ENCODE measurements around the gene MBD1.
"Not testable (repeated sequence)": the region's sequence is repeated elsewhere in the genome, so short reads cannot be mapped to it uniquely, and the experiment has no call there.

MBD1 gene

GRCh38 chr18:50310080-50310479 is 28.8 kb upstream of the MBD1 start:
- peaks cover 0 to under 1% of the 10 kb centered on the region in 2 donors for H3K27me3 ChIP-seq (ENCODE audit: control insufficient read depth in 1 of 2, insufficient read depth in 2 of 2, low read length in 2 of 2)

GRCh38 chr18:50308851-50309250 is 27.5 kb upstream of the MBD1 start:
- not testable (repeated sequence) for H3K27ac ChIP-seq (ENCODE audit: low read depth, low read length); H3K36me3 ChIP-seq (ENCODE audit: control insufficient read depth in 1 of 2, insufficient read depth in 2 of 2, low read length in 2 of 2); H3K9me3 ChIP-seq (ENCODE audit: control insufficient read depth in 1 of 2, low read length in 2 of 2); H3K27me3 ChIP-seq (ENCODE audit: control insufficient read depth in 1 of 2, insufficient read depth in 2 of 2, low read length in 2 of 2); H3K9ac ChIP-seq (ENCODE audit: low read depth in 1 of 2, low read length in 2 of 2); H3K4me1 ChIP-seq (ENCODE audit: control insufficient read depth in 1 of 2, insufficient read depth in 2 of 2, low read length in 2 of 2); H3K4me3 ChIP-seq (ENCODE audit: low read depth in 1 of 2, low read length in 2 of 2)

More at GRCh38 chr18:50310080-50310479, 28.8 kb upstream of the MBD1 start:
- H3K4me1 ChIP-seq (ENCODE audit: control insufficient read depth in 1 of 2, insufficient read depth in 2 of 2, low read length in 2 of 2) = peaks cover 5 to 8% of the 10 kb centered on the region in 2 donors
- H3K4me3 ChIP-seq (ENCODE audit: low read depth in 1 of 2, low read length in 2 of 2) = no peak overlapping the region
- no peak overlapping the region for H3K9ac ChIP-seq (ENCODE audit: low read depth in 1 of 2, low read length in 2 of 2)
- no peaks in the 10 kb centered on the region for H3K9me3 ChIP-seq (ENCODE audit: control insufficient read depth in 1 of 2, low read length in 2 of 2)
- no peaks in the 10 kb centered on the region for H3K36me3 ChIP-seq (ENCODE audit: control insufficient read depth in 1 of 2, insufficient read depth in 2 of 2, low read length in 2 of 2)
- H3K27ac ChIP-seq (ENCODE audit: low read depth, low read length) = no peak overlapping the region

GRCh38 chr18:50307738-50308470 is 26.6 kb upstream of the MBD1 start:
- H3K4me1 ChIP-seq (ENCODE audit: control insufficient read depth in 1 of 2, insufficient read depth in 2 of 2, low read length in 2 of 2) = peaks cover 5 to 8% of the 10 kb centered on the region in 2 donors
- H3K27ac ChIP-seq (ENCODE audit: low read depth, low read length) = no peak overlapping the region
- no peaks in the 10 kb centered on the region for H3K9me3 ChIP-seq (ENCODE audit: control insufficient read depth in 1 of 2, low read length in 2 of 2)
- H3K4me3 ChIP-seq (ENCODE audit: low read depth in 1 of 2, low read length in 2 of 2) = peak overlapping the region; percentile 73 to 75
- peaks cover 0 to 2% of the 10 kb centered on the region in 2 donors for H3K27me3 ChIP-seq (ENCODE audit: control insufficient read depth in 1 of 2, insufficient read depth in 2 of 2, low read length in 2 of 2)
- H3K36me3 ChIP-seq (ENCODE audit: control insufficient read depth in 1 of 2, insufficient read depth in 2 of 2, low read length in 2 of 2) = no peaks in the 10 kb centered on the region
- peak overlapping the region; percentile 7 to 22 for H3K9ac ChIP-seq (ENCODE audit: low read depth in 1 of 2, low read length in 2 of 2)

GRCh38 chr18:50307400-50307737 is 26.0 kb upstream of the MBD1 start:
- no peaks in the 10 kb centered on the region for H3K9me3 ChIP-seq (ENCODE audit: control insufficient read depth in 1 of 2, low read length in 2 of 2)

GRCh38 chr18:50306944-50307343 is 25.6 kb upstream of the MBD1 start:
- Histone ChIP-seq H3K4me1 (ENCODE audit: control insufficient read depth in 1 of 2, insufficient read depth in 2 of 2, low read length in 2 of 2) (peaks cover 5 to 8% of the 10 kb centered on the region in 2 donors), H3K4me3 (ENCODE audit: low read depth in 1 of 2, low read length in 2 of 2) (peak overlapping the region; percentile 73 to 75), H3K9me3 (ENCODE audit: control insufficient read depth in 1 of 2, low read length in 2 of 2) (no peaks in the 10 kb centered on the region), H3K9ac (ENCODE audit: low read depth in 1 of 2, low read length in 2 of 2) (no peak overlapping the region), H3K27me3 (ENCODE audit: control insufficient read depth in 1 of 2, insufficient read depth in 2 of 2, low read length in 2 of 2) (peaks cover 0 to 5% of the 10 kb centered on the region in 2 donors), H3K27ac (ENCODE audit: low read depth, low read length) (no peak overlapping the region), H3K36me3 (ENCODE audit: control insufficient read depth in 1 of 2, insufficient read depth in 2 of 2, low read length in 2 of 2) (no peaks in the 10 kb centered on the region)

More at GRCh38 chr18:50307400-50307737, 26.0 kb upstream of the MBD1 start:
- Histone ChIP-seq H3K36me3 (ENCODE audit: control insufficient read depth in 1 of 2, insufficient read depth in 2 of 2, low read length in 2 of 2) (no peaks in the 10 kb centered on the region), H3K27me3 (ENCODE audit: control insufficient read depth in 1 of 2, insufficient read depth in 2 of 2, low read length in 2 of 2) (peaks cover 0 to 5% of the 10 kb centered on the region in 2 donors), H3K4me3 (ENCODE audit: low read depth in 1 of 2, low read length in 2 of 2) (peak overlapping the region; percentile 73 to 75), H3K4me1 (ENCODE audit: control insufficient read depth in 1 of 2, insufficient read depth in 2 of 2, low read length in 2 of 2) (peaks cover 5 to 8% of the 10 kb centered on the region in 2 donors), H3K9ac (ENCODE audit: low read depth in 1 of 2, low read length in 2 of 2) (no peak overlapping the region), H3K27ac (ENCODE audit: low read depth, low read length) (no peak overlapping the region)

- H3K9ac ChIP-seq (ENCODE audit: low read depth in 1 of 2, low read length in 2 of 2) = no peak overlapping the region
- no peak overlapping the region for H3K4me3 ChIP-seq (ENCODE audit: low read depth in 1 of 2, low read length in 2 of 2)
- no peaks in the 10 kb centered on the region for H3K4me1 ChIP-seq (ENCODE audit: control insufficient read depth in 1 of 2, insufficient read depth in 2 of 2, low read length in 2 of 2)
- no peak overlapping the region for H3K27ac ChIP-seq (ENCODE audit: low read depth, low read length)
- H3K36me3 ChIP-seq (ENCODE audit: control insufficient read depth in 1 of 2, insufficient read depth in 2 of 2, low read length in 2 of 2) = no peaks in the 10 kb centered on the region
- peaks cover 8 to 12% of the 10 kb centered on the region in 2 donors for H3K27me3 ChIP-seq (ENCODE audit: control insufficient read depth in 1 of 2, insufficient read depth in 2 of 2, low read length in 2 of 2)
- H3K9me3 ChIP-seq (ENCODE audit: control insufficient read depth in 1 of 2, low read length in 2 of 2) = peaks cover 0 to 3% of the 10 kb centered on the region in 2 donors
Observed at GRCh38 chr18:50301074-50301473, 19.8 kb upstream of the MBD1 start.

- H3K27me3 ChIP-seq (ENCODE audit: control insufficient read depth in 1 of 2, insufficient read depth in 2 of 2, low read length in 2 of 2) = peaks cover 8 to 12% of the 10 kb centered on the region in 2 donors
- no peak overlapping the region for H3K9ac ChIP-seq (ENCODE audit: low read depth in 1 of 2, low read length in 2 of 2)
- no peak overlapping the region for H3K27ac ChIP-seq (ENCODE audit: low read depth, low read length)
- peaks cover 0 to 3% of the 10 kb centered on the region in 2 donors for H3K9me3 ChIP-seq (ENCODE audit: control insufficient read depth in 1 of 2, low read length in 2 of 2)
- H3K36me3 ChIP-seq (ENCODE audit: control insufficient read depth in 1 of 2, insufficient read depth in 2 of 2, low read length in 2 of 2) = no peaks in the 10 kb centered on the region
- H3K4me1 ChIP-seq (ENCODE audit: control insufficient read depth in 1 of 2, insufficient read depth in 2 of 2, low read length in 2 of 2) = no peaks in the 10 kb centered on the region
- H3K4me3 ChIP-seq (ENCODE audit: low read depth in 1 of 2, low read length in 2 of 2) = no peak overlapping the region
Observed at GRCh38 chr18:50299626-50300388, 18.5 kb upstream of the MBD1 start.

- Histone ChIP-seq H3K27me3 (ENCODE audit: control insufficient read depth in 1 of 2, insufficient read depth in 2 of 2, low read length in 2 of 2) (peaks cover 8 to 12% of the 10 kb centered on the region in 2 donors), H3K9ac (ENCODE audit: low read depth in 1 of 2, low read length in 2 of 2) (no peak overlapping the region), H3K9me3 (ENCODE audit: control insufficient read depth in 1 of 2, low read length in 2 of 2) (peaks cover 0 to 3% of the 10 kb centered on the region in 2 donors), H3K4me3 (ENCODE audit: low read depth in 1 of 2, low read length in 2 of 2) (peak overlapping the region; percentile 70 to 87), H3K27ac (ENCODE audit: low read depth, low read length) (no peak overlapping the region), H3K4me1 (ENCODE audit: control insufficient read depth in 1 of 2, insufficient read depth in 2 of 2, low read length in 2 of 2) (no peaks in the 10 kb centered on the region), H3K36me3 (ENCODE audit: control insufficient read depth in 1 of 2, insufficient read depth in 2 of 2, low read length in 2 of 2) (no peaks in the 10 kb centered on the region)
Observed at GRCh38 chr18:50298443-50299284, 17.3 kb upstream of the MBD1 start.

GRCh38 chr18:50297621-50298442 is 16.5 kb upstream of the MBD1 start:
- no peaks in the 10 kb centered on the region for H3K36me3 ChIP-seq (ENCODE audit: control insufficient read depth in 1 of 2, insufficient read depth in 2 of 2, low read length in 2 of 2)
- peak overlapping the region; percentile 70 to 87 for H3K4me3 ChIP-seq (ENCODE audit: low read depth in 1 of 2, low read length in 2 of 2)
- no peak overlapping the region for H3K27ac ChIP-seq (ENCODE audit: low read depth, low read length)
- H3K9ac ChIP-seq (ENCODE audit: low read depth in 1 of 2, low read length in 2 of 2) = peak overlapping the region; percentile 13 to 39
- H3K27me3 ChIP-seq (ENCODE audit: control insufficient read depth in 1 of 2, insufficient read depth in 2 of 2, low read length in 2 of 2) = peaks cover 8 to 10% of the 10 kb centered on the region in 2 donors
- H3K4me1 ChIP-seq (ENCODE audit: control insufficient read depth in 1 of 2, insufficient read depth in 2 of 2, low read length in 2 of 2) = no peaks in the 10 kb centered on the region
- peaks cover 0 to 3% of the 10 kb centered on the region in 2 donors for H3K9me3 ChIP-seq (ENCODE audit: control insufficient read depth in 1 of 2, low read length in 2 of 2)

Measured in duodenal mucosa (tissue), 2 donors.